ENCODE measurements around the gene TMEM182.

TMEM182 gene

GRCh38 chr2:102768253-102768652 lies 6.4 kb downstream of the TMEM182 start:
- DNase-seq (ENCODE audit: low read depth) = no peak

GRCh38 chr2:102768892-102769291 lies 7.1 kb downstream of the TMEM182 start:
- no peak for DNase-seq (ENCODE audit: low read depth)

GRCh38 chr2:102770506-102770905 lies 8.7 kb downstream of the TMEM182 start:
- no peak for DNase-seq (ENCODE audit: low read depth)

GRCh38 chr2:102771114-102771513 lies 9.3 kb downstream of the TMEM182 start:
- DNase-seq (ENCODE audit: low read depth) = no peak

GRCh38 chr2:102772659-102773058 lies 10.8 kb downstream of the TMEM182 start:
- no peak for DNase-seq (ENCODE audit: low read depth)

GRCh38 chr2:102773149-102773705 lies 11.4 kb downstream of the TMEM182 start:
- no peak for DNase-seq (ENCODE audit: low read depth)

- DNase-seq (ENCODE audit: low read depth) = no peak
Observed at GRCh38 chr2:102778260-102778659, 16.4 kb downstream of the TMEM182 start.

DNA sequence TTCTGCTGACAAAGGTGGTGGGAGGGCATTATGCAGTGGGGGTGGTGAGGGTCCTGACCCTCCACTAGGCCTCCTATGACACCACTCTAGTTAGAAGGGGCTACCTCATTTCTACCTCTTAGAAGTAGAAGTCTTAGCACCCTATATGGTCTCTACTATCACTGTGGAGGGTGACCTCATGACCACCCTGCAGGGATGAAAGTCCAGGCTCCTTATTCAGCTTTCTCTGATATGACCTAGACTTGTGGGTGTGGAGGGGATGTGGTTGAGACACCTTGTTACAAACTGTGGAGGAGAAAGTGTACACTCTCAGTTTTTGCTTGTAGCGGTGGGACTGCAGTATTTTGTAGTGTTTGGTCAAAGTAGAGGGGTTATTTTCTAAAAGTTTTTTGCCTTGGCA lies 18.6 kb downstream of the TMEM182 start:
- DNase-seq (ENCODE audit: low read depth) = no peak

DNA sequence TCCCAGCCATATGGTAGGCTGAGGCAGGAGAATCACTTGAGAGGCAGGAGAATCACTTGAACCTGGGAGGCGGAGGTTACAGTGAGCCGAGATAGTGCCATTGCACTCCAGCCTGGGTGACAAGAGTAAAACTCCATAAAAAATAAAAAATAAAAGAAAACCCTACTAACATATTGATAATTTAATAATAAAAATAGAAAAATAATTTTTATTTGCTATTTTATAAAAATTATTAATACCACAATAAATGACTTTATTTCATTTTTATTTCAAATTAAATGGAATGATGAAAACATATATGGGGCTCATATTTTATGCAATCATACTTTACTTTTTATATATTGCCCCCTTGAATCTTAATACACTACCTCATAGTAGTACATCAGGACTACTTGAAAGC lies 20.4 kb downstream of the TMEM182 start:
- DNase-seq (ENCODE audit: low read depth) = no peak

DNA sequence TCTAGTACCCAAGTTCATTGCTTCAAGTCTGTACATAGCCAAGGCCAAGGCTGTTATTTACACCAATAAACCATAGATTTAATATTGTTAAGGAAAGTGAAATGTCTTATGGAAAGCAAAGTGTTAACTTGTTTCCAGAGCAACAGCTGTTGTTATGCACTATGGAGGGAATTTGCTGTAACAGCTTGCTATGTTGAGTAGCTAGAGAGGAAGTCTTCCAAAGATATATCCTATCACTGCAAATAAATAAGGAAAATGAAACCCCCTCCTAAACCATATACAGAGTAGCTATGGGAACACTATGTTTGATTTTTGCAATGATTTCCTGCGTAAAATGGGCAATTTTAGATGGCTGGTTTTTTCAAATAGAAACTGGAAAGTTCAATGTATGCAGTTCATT lies 21.1 kb downstream of the TMEM182 start:
- no peak for DNase-seq (ENCODE audit: low read depth)

GRCh38 chr2:102783506-102784183 lies 21.8 kb downstream of the TMEM182 start:
- no peak for DNase-seq (ENCODE audit: low read depth)

DNA sequence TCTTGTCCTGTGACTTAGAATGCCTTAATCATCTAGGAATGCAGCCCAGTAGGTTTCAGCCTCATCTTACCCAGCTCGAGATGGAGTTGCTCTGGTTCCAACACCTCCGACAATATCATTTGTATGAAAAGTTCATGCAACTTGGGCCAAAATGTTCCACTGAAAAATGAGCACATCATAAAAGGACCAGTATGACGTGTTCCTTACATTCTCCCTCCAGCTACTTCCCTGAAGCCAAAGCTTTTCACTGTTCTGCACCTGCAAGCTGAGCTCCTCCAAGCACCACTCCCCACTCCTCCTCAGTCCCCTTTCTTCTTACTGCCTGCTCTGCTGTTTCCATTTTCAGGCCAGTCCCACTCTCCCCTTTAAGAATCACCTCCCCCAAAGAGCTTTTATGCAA lies 23.1 kb downstream of the TMEM182 start:
- no peak for DNase-seq (ENCODE audit: low read depth)

DNA sequence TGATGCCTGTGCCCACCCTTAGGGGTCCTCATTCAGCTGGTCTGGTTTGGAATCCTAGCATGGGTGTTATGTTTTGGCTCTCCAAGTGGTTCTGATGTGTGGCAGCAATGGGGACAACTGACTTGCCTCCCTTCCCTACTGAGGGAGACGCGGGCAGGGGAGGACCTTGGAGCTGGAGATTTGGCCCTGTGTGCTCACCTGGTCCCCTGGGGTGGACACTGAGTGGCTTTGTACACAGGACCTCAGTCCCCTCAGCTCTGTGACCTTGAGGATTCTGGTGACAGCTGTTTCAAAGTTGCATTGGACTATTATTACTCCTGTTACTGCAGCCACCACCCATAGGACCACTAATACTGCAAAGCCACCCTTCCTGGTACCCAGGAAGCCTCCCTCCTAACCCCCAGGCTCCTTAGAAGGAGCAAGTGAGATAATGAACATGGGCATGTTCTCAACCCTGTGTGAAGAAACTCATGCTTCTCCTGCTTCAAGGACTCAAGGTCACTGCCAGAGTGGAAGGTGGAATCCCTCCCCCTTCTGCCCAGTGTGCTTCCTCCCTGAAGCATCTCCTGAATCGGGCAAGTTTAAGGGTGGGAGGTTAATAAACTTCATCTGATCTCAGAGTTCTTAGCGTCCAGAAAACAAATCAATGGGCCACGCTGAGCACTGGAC lies 26.5 kb downstream of the TMEM182 start:
- DNase-seq (ENCODE audit: low read depth) = no peak

GRCh38 chr2:102788885-102789260 lies 27.0 kb downstream of the TMEM182 start:
- no peak for DNase-seq (ENCODE audit: low read depth)

DNA sequence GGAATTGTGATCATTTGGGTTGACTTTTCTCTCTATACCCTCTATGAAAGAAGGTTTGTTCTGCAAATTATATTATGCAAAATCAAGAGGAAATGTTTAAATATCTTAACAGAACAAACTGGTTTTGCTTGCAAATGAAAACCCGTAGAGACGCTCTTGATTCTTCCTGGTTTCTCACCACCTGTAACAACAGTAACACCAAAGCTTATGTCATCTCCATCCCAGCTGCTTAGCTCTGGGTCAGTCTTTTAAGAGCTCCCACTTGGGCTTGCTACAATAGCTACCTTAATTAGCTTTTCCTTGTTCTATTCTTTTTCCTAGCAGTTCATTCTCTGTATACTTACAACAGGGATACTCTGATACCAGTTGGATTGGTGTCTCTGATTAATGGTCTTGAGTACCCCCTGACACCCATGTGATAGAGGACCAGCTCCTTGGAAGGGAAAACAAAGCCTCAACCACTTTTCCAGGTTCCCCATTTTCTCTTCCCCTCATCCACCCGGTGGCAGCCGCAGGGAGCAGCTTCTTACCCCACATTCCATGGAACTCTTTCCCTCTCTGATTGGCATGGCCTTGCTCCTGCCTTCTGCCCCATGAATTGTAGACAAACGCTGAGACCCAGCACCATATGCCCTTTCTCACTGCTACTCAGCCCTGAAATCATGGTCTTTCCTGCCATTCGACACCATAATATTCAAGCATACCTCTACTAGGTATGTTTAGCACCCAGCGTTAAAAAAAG lies 27.7 kb downstream of the TMEM182 start:
- DNase-seq (ENCODE audit: low read depth) = no peak

DNA sequence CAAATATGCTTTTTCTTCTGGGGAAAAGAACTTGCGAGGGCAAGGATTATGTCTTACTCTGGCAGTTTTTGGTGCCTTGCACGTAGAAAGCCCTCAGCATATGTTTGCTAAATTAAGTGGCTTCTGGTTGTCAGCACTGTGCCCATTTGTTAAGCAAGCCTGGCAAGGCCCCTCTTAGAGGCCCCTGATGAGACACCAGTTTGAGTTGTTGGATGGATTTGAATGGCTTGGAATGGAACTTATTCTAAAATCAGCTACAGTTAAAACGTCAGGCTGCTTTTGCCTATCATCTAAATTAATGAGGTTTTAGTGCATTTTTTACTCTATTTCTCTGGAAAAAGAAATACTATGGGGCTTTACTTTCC lies 28.2 kb downstream of the TMEM182 start:
- no peak for DNase-seq (ENCODE audit: low read depth)

DNA sequence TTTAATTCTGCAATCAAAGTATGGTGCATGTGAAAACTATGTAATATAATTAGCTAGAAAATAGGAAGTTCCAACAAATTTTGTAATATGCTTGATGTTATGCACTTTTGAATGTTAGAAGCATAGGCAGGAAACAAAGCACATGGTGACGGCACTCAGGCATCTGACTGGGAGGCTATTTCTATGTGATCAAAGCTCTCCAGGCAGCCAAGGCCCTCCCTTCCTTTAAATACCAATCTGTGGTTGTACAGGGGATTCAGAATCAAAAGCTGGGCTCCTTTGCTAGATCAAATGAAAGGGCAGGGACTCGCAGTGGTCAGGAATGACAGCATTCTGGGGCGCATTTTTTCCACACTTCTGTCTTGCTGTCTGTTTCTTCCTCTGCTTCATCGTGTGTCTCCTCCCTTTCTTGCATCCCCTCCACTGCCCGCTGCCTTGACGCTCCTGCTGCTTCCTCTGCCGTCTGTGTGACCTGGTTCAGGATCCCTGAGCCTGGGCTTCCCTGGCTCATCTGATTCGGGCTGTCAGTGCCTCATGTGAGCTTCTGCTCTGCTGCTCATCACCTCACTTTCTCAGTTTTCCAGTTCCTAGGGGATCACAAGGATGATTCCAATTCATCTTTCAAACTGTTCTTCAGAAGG lies 30.9 kb downstream of the TMEM182 start:
- no peak for DNase-seq (ENCODE audit: low read depth)

DNA sequence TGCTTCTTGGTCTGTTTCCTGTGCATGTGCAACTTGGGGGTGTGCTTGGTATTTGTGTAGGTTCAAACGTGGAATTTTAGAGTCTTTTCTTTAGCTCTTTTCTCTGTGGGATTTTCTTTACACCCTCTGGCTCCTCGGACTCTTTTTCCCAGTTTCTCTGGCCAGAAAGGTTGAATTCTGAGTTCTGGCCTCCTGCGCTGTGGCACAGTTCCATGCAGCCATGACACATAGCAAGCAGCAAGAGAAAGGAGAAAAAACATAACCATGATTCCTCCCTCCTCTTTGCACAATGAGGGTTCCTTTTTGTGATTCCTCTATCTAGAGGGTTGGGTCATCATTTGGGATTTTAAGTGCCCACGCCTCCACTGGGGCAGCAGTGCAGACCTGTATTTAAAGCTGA lies 33.8 kb downstream of the TMEM182 start:
- DNase-seq (ENCODE audit: low read depth) = no peak

DNA sequence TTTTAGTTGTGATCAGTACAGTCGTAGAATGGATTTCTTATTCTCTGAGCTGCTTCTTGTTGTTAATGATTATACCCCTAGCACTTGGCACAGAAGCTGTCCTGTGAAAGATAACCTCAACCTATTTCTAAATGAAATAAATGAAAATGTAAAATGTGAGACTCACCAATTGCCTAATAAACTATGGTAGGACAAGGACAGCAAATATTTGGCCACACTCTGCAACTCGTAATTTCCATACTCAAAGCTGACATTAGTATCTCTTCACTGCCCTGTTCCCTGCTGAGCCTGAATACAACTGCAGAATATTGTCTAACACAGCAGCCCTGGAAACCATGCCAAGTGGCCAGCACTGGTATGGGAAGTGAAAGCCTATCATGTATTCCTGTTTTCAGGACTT lies 34.5 kb downstream of the TMEM182 start:
- DNase-seq (ENCODE audit: low read depth) = no peak

DNA sequence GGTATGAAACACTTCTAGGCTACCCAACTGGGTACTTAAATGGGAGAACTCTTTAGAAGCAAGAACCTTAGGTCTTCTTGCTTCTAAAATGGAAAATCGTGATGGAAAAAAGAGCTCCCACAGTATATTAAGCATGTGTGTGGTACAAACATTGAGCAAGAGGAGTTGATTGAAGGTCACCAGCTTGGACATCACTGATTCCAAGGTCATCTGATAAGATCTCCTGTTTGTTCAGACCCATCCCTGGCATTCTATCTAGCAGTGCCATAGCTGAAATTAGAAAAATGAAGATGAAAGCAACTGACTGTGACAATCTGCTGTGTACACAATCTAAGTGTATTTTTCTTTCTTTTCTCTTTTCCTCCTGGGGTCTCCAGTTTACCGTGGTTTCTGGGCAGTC lies 35.7 kb downstream of the TMEM182 start:
- no peak for DNase-seq (ENCODE audit: low read depth)

DNA sequence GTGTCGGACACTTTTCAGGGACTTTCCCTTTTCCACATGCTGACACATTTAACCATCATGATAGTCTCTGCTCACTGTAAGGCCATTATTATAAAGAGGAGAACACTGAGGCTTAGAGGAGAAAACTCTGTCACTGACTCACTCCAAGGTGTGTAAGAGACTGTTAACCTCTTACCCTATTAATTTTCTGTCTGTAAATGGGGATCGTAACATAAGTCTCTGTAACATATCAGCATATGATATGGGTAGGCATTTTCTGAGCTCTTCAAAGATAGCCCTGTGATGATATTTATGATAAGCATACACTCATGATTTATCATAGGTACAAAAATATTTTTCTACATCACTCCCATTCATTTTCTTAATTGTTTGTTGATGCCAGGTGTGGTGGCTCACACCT lies 36.4 kb downstream of the TMEM182 start:
- DNase-seq (ENCODE audit: low read depth) = no peak

DNA sequence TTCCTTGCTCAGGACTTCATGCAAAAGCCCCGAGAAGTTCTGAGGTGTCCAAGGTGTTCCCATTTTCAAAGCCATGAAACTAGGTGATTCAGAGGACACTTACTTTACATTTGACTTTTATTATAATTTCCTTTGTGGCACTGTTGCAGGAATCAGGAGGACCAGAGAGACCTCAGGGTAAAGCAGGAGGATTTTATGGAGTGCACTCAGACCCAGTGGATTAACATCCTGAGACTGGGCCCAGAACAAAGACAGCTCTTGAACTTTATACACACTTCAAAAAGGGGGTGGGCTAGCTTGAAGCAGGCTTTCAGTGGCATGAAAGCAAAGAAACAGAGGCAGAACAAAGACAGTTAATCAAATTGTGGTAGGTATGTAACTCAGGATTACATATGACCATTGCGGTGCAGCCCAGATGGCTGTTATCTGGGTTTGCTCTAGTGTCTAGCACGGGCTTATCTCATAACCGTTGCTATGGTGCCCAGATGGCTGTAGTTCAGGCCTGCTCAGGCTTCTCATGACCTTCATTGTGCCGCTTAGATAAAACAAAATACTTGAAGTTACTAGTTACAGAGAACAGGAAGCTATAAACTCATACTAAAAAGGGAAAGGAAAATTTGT lies 39.4 kb downstream of the TMEM182 start:
- DNase-seq (ENCODE audit: low read depth) = no peak

Measured in activated T-cell treated with anti-CD3 and anti-CD28 coated beads for 1 hour (primary cell).